ENCODE results near the gene ZCCHC14.
"Not testable (repeated sequence)": the region's sequence is repeated elsewhere in the genome, so short reads cannot be mapped to it uniquely, and the experiment has no call there.

The ZCCHC14 gene

GRCh38 chr16:87388818-87389134, 104.0 kb downstream of the ZCCHC14 start:
- in situ Hi-C loops (cut with MboI; ENCODE audit: low sequenced_read_pairs) = no loop called here

DNA sequence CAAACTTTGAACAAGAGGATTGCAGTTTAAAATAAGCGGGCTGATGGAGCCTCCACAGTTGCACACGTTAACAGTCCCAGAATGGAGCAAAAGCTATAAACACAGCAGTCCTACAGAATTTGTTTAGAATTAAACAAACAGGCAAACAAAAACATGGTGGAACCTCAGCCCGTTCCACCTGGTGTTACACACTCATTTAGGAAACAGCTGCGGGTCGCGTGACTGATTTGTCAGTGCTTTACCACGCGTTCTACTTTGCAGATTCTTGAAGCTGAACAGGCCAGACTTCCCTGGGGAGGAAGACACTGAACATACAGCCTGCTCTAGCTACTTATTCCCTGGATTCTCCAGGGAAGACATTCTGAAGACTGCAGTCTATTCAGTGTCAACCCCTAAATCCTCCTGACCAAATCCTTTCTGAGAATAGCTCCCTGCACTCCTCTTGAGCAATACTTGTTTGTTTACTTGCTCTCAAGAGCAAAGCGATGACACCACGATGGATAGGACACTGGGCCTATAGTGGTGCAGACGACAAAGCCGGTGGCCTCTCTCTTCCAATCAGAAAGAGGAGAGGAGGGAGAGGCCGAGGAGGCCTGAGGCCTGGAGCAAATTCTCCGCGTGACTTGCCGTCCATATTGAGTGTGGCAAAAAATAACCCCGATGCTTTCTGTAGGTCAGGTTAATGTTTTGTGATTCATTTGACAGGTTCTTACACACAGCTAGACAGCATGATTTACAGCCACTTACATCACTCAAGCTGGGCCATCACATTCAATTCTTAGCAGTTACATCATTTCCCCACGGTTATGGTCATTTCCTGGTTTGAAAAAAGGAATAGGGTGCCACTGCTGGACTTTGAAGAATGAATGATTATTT, 104.6 kb downstream of the ZCCHC14 start:
- in situ Hi-C loops (cut with MboI; ENCODE audit: low sequenced_read_pairs) = no loop called here

GRCh38 chr16:87384875-87385167, 108.0 kb downstream of the ZCCHC14 start:
- in situ Hi-C loops (cut with MboI; ENCODE audit: low sequenced_read_pairs) = not testable (repeated sequence)

DNA sequence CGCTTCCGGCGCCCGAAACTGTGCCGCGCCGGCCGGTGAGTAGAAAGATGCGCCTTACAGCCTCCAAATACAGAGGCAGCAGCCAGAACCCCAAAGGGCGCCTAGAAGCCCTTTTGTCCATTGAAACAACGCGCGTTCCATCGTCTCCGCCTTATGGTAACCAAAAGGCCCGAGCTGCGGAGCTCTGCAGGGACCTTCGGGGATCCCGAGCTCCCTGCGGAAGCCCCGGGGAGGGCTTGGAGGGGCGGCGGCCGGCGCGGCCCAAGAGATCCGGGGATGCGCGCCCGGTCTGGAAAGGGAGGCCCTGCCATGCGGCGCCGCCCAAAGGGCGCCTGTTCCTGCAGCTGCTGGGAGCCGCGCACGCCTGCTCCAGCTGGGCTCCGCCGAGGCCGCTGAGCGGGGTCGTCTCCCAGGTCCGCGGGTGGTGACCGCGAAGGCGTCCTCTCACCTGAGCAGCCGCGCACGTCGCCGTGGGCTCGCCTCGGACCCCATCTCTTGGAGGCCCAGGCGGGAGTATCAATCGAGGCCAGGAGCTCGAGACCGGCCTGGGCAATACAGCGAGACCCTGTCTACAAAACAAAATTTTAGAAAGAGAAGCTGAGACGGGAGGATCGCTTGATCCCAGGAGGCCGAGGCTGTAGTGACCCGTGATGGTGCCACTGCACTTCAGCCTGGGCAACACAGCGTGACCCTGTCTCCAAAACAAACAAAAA, 108.5 kb downstream of the ZCCHC14 start:
- in situ Hi-C loops (cut with MboI; ENCODE audit: low sequenced_read_pairs) = no loop called here

- in situ Hi-C loops (cut with MboI; ENCODE audit: low sequenced_read_pairs) = no loop called here
Observed at GRCh38 chr16:87383505-87384161, 109.2 kb downstream of the ZCCHC14 start, which contains the start of gene FBXO31. TSS of gene FBXO31 (minus strand) at chr16:87383776. CDS start at chr16:87383744, 32 bp downstream.

DNA sequence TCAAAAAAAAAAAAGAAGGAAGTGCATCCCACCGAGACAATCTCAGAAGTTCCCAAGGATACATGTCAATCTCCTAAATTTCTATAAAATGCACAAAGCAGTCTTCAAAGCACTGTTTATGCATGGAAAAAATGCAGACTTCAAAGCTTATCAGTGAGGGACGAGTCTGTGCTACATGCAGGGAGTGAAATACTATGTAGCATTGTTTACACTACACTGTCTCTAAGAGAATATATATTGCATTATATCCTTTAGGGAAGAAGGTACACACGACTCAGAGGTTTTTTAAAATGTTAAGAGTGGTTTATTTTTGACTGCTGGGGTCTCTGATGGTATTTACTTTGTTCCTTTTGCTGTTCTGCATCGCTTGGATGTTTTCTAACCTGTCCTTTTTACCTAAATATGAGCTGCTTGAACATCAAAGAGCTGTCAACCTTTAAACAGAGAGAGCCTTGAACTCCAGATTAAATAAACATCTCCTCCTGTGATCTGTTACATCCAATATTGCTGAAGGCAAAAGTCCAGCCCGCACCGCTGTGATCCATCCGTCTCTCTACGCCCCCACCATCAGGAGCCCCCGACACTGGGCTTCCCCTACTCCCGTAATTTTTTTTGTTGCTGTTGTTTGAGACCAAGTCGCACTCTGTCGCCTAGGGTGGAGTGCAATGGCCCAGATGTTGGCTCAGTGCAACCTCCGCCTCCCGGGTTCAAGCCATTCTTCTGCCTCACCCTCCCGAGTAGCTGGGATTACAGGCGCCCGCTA, 110.6 kb downstream of the ZCCHC14 start:
- in situ Hi-C loops (cut with MboI; ENCODE audit: low sequenced_read_pairs) = no loop called here

GRCh38 chr16:87380881-87381280, 111.9 kb downstream of the ZCCHC14 start:
- in situ Hi-C loops (cut with MboI; ENCODE audit: low sequenced_read_pairs) = no loop called here

DNA sequence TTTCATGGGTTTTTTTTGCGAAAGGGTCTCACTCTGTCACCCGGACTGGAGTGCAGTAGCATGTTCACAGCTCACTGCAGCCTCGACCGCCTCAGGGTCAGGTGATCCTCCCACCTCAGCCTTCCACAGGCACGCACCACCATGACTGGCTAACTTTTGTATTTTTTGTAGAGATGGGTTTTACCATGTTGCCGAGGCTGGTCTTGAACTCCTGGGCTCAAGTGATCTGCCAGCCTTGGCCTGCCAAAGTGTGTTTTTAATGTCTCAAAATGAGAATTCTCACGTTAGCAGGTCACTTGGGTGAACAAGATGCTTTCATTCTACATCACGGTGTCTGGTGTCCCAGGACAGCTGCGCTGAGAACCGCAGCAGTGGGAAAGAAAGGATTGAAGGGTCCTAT, 112.4 kb downstream of the ZCCHC14 start:
- in situ Hi-C loops (cut with MboI; ENCODE audit: low sequenced_read_pairs) = no loop called here

DNA sequence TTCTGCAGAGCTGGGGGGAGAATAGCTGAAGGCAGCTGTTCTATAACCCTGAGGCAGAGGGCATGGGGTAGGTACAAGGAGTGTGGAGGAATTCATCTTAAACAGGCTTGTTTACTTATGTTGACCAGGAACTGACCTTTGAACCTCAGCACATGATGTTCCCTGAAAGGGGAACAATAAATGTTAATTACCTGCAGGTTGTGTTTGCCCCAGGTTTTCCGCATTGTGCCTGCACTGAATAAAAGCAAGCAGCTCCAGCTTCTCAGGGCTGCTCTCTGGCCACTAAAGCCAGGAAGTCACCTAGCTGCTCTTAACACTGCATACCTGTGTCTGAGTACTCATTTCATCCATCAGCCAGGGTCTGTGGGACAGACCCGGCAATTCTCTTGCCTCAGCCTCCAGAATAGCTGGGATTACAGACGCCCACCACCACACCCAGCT, 113.5 kb downstream of the ZCCHC14 start:
- in situ Hi-C loops (cut with MboI; ENCODE audit: low sequenced_read_pairs) = not testable (repeated sequence)

DNA sequence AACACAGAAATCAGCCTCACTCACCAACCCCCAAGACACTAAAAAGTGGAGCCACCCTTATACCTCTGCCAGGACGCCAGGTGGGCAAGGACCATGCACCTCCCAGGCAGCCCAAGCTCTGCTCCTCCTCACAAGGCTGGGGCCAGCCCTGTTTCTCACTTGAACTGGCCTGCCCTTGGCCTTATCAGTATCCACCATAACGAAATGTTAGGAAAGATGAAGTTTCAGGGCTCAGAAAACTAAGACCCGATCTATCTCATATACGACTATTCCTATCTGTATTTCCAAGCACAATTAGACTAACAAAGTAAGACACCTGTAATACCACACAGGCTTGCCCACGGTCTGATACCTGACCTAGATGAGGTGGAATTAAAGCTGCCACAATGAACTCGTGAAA, 116.2 kb downstream of the ZCCHC14 start:
- in situ Hi-C loops (cut with MboI; ENCODE audit: low sequenced_read_pairs) = no loop called here

GRCh38 chr16:87375426-87376135, 117.2 kb downstream of the ZCCHC14 start:
- in situ Hi-C loops (cut with MboI; ENCODE audit: low sequenced_read_pairs) = no loop called here

- in situ Hi-C loops (cut with MboI; ENCODE audit: low sequenced_read_pairs) = no loop called here
Observed at GRCh38 chr16:87374313-87374712, 118.5 kb downstream of the ZCCHC14 start.

- in situ Hi-C loops (cut with MboI; ENCODE audit: low sequenced_read_pairs) = no loop called here
Observed at GRCh38 chr16:87372305-87372704, 120.5 kb downstream of the ZCCHC14 start.

- in situ Hi-C loops (cut with MboI; ENCODE audit: low sequenced_read_pairs) = no loop called here
Observed at GRCh38 chr16:87371261-87371866, 121.5 kb downstream of the ZCCHC14 start.

- in situ Hi-C loops (cut with MboI; ENCODE audit: low sequenced_read_pairs) = no loop called here
Observed at GRCh38 chr16:87369796-87370719, 122.8 kb downstream of the ZCCHC14 start.

DNA sequence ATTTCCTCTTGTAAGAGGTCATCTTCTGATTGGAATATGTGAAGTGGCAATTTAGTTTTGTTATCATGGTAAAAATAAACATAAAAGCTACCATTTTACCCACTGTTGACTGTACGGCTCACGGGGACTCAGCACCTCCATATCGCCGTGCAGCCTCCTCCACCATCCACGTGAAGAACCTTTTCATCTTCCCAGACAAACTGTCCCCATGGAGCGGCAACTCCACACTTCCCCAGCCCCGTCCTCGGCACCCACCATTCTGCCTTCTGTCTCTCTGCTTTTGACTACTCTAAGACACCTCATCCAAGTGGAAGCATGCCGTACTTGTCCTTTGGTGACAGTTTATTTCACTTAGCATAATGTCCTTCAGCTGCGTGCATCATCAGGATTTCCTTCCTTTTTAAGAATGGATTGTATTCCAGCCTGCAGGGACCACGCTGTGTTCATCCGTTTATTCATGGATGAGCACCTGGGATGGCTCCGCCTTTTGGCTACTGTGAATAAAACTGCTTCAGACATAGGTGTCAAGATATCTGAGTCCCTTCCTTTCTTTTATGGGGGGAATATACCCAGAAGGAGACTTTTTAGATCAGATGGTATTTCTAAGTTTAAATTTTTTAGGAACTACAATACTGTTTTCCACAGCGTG, 123.6 kb downstream of the ZCCHC14 start:
- in situ Hi-C loops (cut with MboI; ENCODE audit: low sequenced_read_pairs) = no loop called here

- in situ Hi-C loops (cut with MboI; ENCODE audit: low sequenced_read_pairs) = no loop called here
Observed at GRCh38 chr16:87368029-87368770, 124.6 kb downstream of the ZCCHC14 start.

DNA sequence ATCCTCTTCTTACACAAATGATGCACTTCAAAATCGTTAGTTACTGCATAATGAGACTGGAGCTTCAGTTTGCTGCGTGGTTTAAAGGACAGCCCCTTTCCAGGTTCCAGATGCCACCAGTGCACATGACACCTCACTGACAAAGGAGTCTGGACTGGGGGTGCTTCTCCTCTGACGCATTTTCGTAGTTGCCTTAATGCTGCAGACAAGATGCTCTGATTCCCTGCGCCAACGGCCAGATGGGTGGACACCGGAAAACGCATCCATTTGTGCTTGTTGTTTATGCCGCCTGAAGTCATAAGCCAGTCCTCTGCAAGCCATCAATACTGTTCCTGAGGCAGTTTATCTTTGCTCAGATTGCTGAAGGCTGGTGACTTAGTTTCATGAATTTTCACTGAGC, 125.3 kb downstream of the ZCCHC14 start:
- in situ Hi-C loops (cut with MboI; ENCODE audit: low sequenced_read_pairs) = no loop called here
